HG03565 (cell line): Measurements from ENCODE around the gene ARPC5L.
A peak's percentile ranks its signal among the peaks of the same experiment; 100 is the strongest.

ENCODE experiments used
- ATAC-seq: cut with Tn5 transposase; IDR thresholded peaks from one replicate; pipeline ENCODE4 v1.9.1; 2021; ENCODE audit warnings: mild to moderate bottlenecking, moderate library complexity; ENCODE audit not compliant: unreplicated experiment

The ARPC5L gene

GRCh38 chr9:124863371-124863871 lies 1.5 kb downstream of the ARPC5L start:
- ATAC-seq = no peak

- ATAC-seq = peak; percentile 55
These were observed 6.9 kb downstream of the ARPC5L start for GRCh38 chr9:124868511-124869465.

- no peak for ATAC-seq
These were observed 7.6 kb downstream of the ARPC5L start for GRCh38 chr9:124869466-124869985.

- peak; percentile 35 for ATAC-seq
These were observed 8.1 kb downstream of the ARPC5L start for GRCh38 chr9:124869986-124870560.

- ATAC-seq = no peak
These were observed 8.8 kb downstream of the ARPC5L start for GRCh38 chr9:124870723-124871122.

GRCh38 chr9:124871156-124871561 lies 9.2 kb downstream of the ARPC5L start:
- no peak for ATAC-seq

- ATAC-seq = no peak
These were observed 11.7 kb downstream of the ARPC5L start for GRCh38 chr9:124873664-124874063.

GRCh38 chr9:124875501-124875900 lies 13.6 kb downstream of the ARPC5L start:
- ATAC-seq = no peak

- ATAC-seq = no peak
These were observed 15.3 kb downstream of the ARPC5L start for GRCh38 chr9:124877021-124877782.

- ATAC-seq = no peak
These were observed 16.1 kb downstream of the ARPC5L start for GRCh38 chr9:124878021-124878420.

- no peak for ATAC-seq
These were observed 16.6 kb downstream of the ARPC5L start for GRCh38 chr9:124878518-124878917.

GRCh38 chr9:124879226-124879625 lies 17.3 kb downstream of the ARPC5L start:
- no peak for ATAC-seq

- ATAC-seq = no peak
These were observed 18.6 kb downstream of the ARPC5L start for GRCh38 chr9:124880501-124880900.

GRCh38 chr9:124881138-124881743 lies 19.3 kb downstream of the ARPC5L start:
- no peak for ATAC-seq

- ATAC-seq = no peak
These were observed 20.3 kb downstream of the ARPC5L start for GRCh38 chr9:124882231-124882630.

GRCh38 chr9:124884376-124884775 lies 22.4 kb downstream of the ARPC5L start:
- ATAC-seq = no peak

- ATAC-seq = no peak
These were observed 23.6 kb downstream of the ARPC5L start for GRCh38 chr9:124885551-124885950.

- no peak for ATAC-seq
These were observed 24.5 kb downstream of the ARPC5L start for GRCh38 chr9:124886461-124886860.

GRCh38 chr9:124886866-124887492 lies 25.0 kb downstream of the ARPC5L start:
- ATAC-seq = no peak

GRCh38 chr9:124887832-124888231 lies 25.9 kb downstream of the ARPC5L start:
- no peak for ATAC-seq
